GM12878 (cell line): ENCODE results near the gene SCYGR1. TPM values are rescaled to one million over a fixed set of nuclear protein-coding genes. Genes with fewer than 3 reads are reported as not detected.

Experiments
- ATAC-seq: fragments of 200-7000 bp; cut with Tn5 transposase; 3 replicates; pipeline ENCODE4 v1.9.1; 2020; ENCODE audit warnings: mild to moderate bottlenecking, moderate library complexity
- BruUV-seq: library from RNA; stranded (reverse); fragments of 400-500 nt; replicated peaks from 2 replicates; lab custom pipeline; 2021; lab: Mats Ljungman, UMichigan
- CTCF ChIA-PET: fragments of 300-600 bp; sonication (Branson Sonifier 250); formaldehyde crosslinking; extraction: SDS; loops from one replicate; lab custom pipeline; 2021; ENCODE audit warnings: inconsistent platforms; lab: Yijun Ruan, JAX
- POLR2A ChIA-PET: fragments of 350-600 bp; formaldehyde crosslinking; extraction: SDS; loops from one replicate; lab custom pipeline; 2021; ENCODE audit warnings: inconsistent platforms; lab: Charles Lee
- RAD21 ChIA-PET: fragments of 300-600 bp; sonication (Branson Sonifier 250); formaldehyde crosslinking; loops from one replicate; lab custom pipeline; 2023; ENCODE audit warnings: antibody characterized with exemption; ENCODE audit not compliant: unreplicated experiment; lab: Charles Lee
- SMC1A ChIA-PET: fragments of 300-600 bp; sonication (Branson Sonifier 250); formaldehyde crosslinking; loops from one replicate; lab custom pipeline; 2023; ENCODE audit not compliant: unreplicated experiment, uncharacterized antibody; lab: Charles Lee
- DNase-seq: peaks from one replicate; pipeline ENCODE4 v3.0.0-alpha.2; 2011; ENCODE audit warnings: low read depth, low spot score
- FAIRE-seq: peaks from 3 replicates; lab custom pipeline; 2011; peaks lifted over from hg19 to GRCh38; lab: Jason Lieb, UNC
- H2AFZ ChIP-seq: 2 replicates; pipeline ENCODE4 v1.6.0; 2011; ENCODE audit warnings: low read depth, low read length, control low read depth; ENCODE audit not compliant: control insufficient read depth
- H3K27ac ChIP-seq: 2 replicates; pipeline ENCODE4 v1.5.1; 2011; ENCODE audit warnings: control low read depth; ENCODE audit not compliant: control insufficient read depth, insufficient read depth
- H3K27me3 ChIP-seq, 2 experiments: replicated peaks in 1 of 2; 2 replicates each; pipeline versions ENCODE4 v1.6.0 to v1.6.1; 2011; ENCODE audit warnings: low read length in 1 of 2; ENCODE audit not compliant: control insufficient read depth in 2 of 2, insufficient read depth in 2 of 2
- H3K36me3 ChIP-seq, 2 experiments: 2 replicates each; pipeline ENCODE4 v1.5.1; 2011; ENCODE audit warnings: low read length in 1 of 2; ENCODE audit not compliant: control insufficient read depth in 2 of 2, insufficient read depth in 2 of 2
- H3K4me1 ChIP-seq: 2 replicates; pipeline ENCODE4 v1.6.1; 2011; ENCODE audit warnings: mild to moderate bottlenecking, low read length, moderate library complexity, mixed read lengths; ENCODE audit not compliant: control insufficient read depth, insufficient read depth
- H3K4me2 ChIP-seq: 2 replicates; pipeline ENCODE4 v1.6.0; 2011; ENCODE audit warnings: control low read depth; ENCODE audit not compliant: control insufficient read depth, insufficient read depth
- H3K4me3 ChIP-seq: fragments of 200-600 bp; sonication (generic); 2 replicates; pipeline ENCODE4 v1.5.1; 2016
- H3K79me2 ChIP-seq: 2 replicates; pipeline ENCODE4 v1.6.0; 2011; ENCODE audit warnings: low read length; ENCODE audit not compliant: control insufficient read depth, insufficient read depth
- H3K9ac ChIP-seq: 2 replicates; pipeline ENCODE4 v1.8.0; 2011; ENCODE audit warnings: low read length, control low read depth, mixed read lengths; ENCODE audit not compliant: control insufficient read depth, insufficient read depth
- H3K9me3 ChIP-seq: replicated peaks from 3 replicates; pipeline ENCODE4 v1.5.1; 2011; ENCODE audit warnings: mild to moderate bottlenecking, low read length; ENCODE audit not compliant: control insufficient read depth, insufficient read depth
- H4K20me1 ChIP-seq: 2 replicates; pipeline ENCODE4 v1.6.0; 2011; ENCODE audit not compliant: control insufficient read depth, insufficient read depth
- DPF2 ChIP-seq: fragments of 450-650 bp; IDR thresholded peaks from 2 replicates; pipeline ENCODE4 v1.6.1; 2017; ENCODE audit warnings: mild to moderate bottlenecking
- EP300 ChIP-seq, 2 experiments: fragments of 150-350 bp in 1 of 2; IDR thresholded peaks; 2 replicates each; pipeline ENCODE4 v1.6.1; 2011 to 2012; ENCODE audit warnings: low read depth in 2 of 2, low read length in 2 of 2, borderline replicate concordance in 1 of 2, improper control_type of control experiment in 1 of 2, inconsistent platforms in 1 of 2; ENCODE audit not compliant: control insufficient read depth in 1 of 2
- JUNB ChIP-seq: IDR thresholded peaks from 2 replicates; pipeline ENCODE4 v1.6.1; 2016; ENCODE audit warnings: antibody characterized with exemption, mild to moderate bottlenecking
- TCF3 ChIP-seq: IDR thresholded peaks from 2 replicates; pipeline ENCODE4 v1.6.1; 2012; ENCODE audit warnings: low read depth, mild to moderate bottlenecking, low read length, borderline replicate concordance; ENCODE audit not compliant: insufficient read depth
- YBX1 ChIP-seq: fragments of 450-650 bp; IDR thresholded peaks from 2 replicates; pipeline ENCODE4 v1.6.1; 2016; ENCODE audit warnings: antibody characterized with exemption
- WGBS: methylation state at CpG from one replicate; pipeline ENCODE4 v1.1.6; 2016; ENCODE audit warnings: low lambda C conversion rate; ENCODE audit not compliant: insufficient replicate concordance, insufficient coverage; ENCODE audit errors: missing lambda C conversion rate; 5-methylcytosine and 5-hydroxymethylcytosine counted together
- in situ Hi-C: fragments of 300-500 bp; cut with MboI; formaldehyde crosslinking; loops from 9 replicates; pipeline ENCODE4 v1.14.3; 2018; ENCODE audit warnings: mixed read lengths
- intact Hi-C: fragments of 100-400 bp; cut with micrococcal nuclease; formaldehyde crosslinking; loops from one replicate; pipeline ENCODE4 v1.14.2; 2022; ENCODE audit not compliant: unreplicated experiment
- polyA plus RNA-seq, 11 experiments: library from polyadenylated mRNA; depleted of rRNA in 4 of 11; unstranded in 6 of 11; stranded (reverse) in 5 of 11; fragments of >200 nt; fragmentation: Nextera tagmentation in 4 of 11; fragmentation: Illumina TruSeq in 1 of 11; extraction: Ambion mirVana in 4 of 11; extraction: Trizol in 1 of 11; gene quantifications; 1 replicate in 1 of 11; 2 replicates in 10 of 11; pipeline versions ENCODE4 v1.2.1 to v1.2.3, GENCODE V29; 2011 to 2016; ENCODE audit warnings: inconsistent platforms in 2 of 11, missing spikeins in 2 of 11, low read depth in 1 of 11
- total RNA-seq, 4 experiments: library from RNA; depleted of rRNA in 3 of 4; stranded (reverse); fragments of >200 nt in 3 of 4; fragmentation: Illumina TruSeq in 1 of 4; extraction: Trizol in 1 of 4; gene quantifications; 2 replicates each; pipeline versions ENCODE4 v1.2.1 to v1.2.3, GENCODE V29; 2013 to 2021
- TF ChIP-seq, protein P1 (sequence below): fragments of 450-650 bp; IDR thresholded peaks from 2 replicates; pipeline ENCODE4 v1.6.1; 2017; ENCODE audit warnings: mild to moderate bottlenecking, moderate library complexity

Gene SCYGR1
- total and polyA plus RNA-seq, 10 of the 15 experiments (the other 5 are each of a cell fraction or from before 2014, with no cell fraction given) = not detected

DNA sequence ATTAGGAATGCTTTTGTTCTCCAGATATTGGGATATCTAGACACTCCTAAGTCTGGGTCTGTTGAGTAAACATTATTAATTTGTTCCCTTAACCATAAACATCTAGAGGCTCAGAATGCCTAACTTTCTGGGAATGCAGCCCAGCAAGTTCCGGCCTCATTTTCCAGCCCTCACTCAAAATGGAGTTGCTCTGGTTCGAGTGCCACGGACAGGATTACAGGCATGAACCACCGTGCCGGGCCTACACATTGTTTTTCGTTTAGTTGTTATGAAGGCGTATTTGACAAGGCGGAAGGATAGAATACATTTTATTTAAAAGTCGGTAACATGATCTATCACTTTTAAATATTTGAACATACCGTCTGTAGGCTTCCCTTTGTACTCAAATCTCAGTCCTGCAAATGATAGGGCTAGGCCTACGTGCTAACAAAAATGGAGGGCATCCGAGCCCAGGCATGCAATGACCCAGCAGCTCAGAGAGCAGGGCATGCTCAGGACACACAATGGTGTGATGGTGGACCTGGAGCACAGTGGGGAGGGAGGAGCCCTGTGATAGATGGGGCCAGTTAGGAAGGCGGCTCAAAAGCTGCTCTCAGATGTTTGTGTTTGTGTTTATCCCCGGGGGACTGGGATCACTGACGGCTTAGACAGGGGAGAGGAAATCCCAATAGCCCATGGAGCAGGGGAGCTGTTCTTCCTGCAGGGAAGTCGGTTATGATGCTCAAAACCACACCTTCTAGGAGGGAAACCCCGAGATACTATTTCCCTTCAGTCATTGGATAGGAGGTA, 2.9 kb upstream of the SCYGR1 start (continued):
- TF ChIP-seq, protein P1, sequence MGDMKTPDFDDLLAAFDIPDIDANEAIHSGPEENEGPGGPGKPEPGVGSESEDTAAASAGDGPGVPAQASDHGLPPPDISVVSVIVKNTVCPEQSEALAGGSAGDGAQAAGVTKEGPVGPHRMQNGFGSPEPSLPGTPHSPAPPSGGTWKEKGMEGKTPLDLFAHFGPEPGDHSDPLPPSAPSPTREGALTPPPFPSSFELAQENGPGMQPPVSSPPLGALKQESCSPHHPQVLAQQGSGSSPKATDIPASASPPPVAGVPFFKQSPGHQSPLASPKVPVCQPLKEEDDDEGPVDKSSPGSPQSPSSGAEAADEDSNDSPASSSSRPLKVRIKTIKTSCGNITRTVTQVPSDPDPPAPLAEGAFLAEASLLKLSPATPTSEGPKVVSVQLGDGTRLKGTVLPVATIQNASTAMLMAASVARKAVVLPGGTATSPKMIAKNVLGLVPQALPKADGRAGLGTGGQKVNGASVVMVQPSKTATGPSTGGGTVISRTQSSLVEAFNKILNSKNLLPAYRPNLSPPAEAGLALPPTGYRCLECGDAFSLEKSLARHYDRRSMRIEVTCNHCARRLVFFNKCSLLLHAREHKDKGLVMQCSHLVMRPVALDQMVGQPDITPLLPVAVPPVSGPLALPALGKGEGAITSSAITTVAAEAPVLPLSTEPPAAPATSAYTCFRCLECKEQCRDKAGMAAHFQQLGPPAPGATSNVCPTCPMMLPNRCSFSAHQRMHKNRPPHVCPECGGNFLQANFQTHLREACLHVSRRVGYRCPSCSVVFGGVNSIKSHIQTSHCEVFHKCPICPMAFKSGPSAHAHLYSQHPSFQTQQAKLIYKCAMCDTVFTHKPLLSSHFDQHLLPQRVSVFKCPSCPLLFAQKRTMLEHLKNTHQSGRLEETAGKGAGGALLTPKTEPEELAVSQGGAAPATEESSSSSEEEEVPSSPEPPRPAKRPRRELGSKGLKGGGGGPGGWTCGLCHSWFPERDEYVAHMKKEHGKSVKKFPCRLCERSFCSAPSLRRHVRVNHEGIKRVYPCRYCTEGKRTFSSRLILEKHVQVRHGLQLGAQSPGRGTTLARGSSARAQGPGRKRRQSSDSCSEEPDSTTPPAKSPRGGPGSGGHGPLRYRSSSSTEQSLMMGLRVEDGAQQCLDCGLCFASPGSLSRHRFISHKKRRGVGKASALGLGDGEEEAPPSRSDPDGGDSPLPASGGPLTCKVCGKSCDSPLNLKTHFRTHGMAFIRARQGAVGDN = no peak
- TF ChIP-seq TCF3 (no peak), JUNB (no peak), DPF2 (no peak), YBX1 (no peak)

DNA sequence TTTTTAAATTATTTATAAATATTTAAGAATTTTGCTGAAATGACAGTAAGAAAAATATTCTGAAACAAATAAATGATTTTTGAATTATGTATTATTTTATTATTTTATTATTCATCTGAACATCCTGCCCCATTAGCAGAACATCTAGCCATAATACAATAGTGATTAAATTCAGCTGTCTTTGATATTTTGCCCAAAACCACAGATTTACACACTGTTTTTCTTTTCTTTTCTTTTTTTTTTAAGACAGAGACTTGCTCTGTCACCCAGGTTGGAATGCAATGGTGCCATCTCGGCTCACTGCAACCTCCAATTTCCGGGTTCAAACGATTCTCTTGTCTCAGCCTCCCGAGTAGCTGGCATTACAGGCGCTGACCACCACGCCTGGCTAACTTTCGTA, 1.9 kb upstream of the SCYGR1 start:
- BruUV-seq = no TSS peak
- H3K27ac ChIP-seq = no peak overlapping the region
- no peaks in the 10 kb centered on the region for H3K79me2 ChIP-seq
- H3K36me3 ChIP-seq = no peaks in the 10 kb centered on the region
- in situ Hi-C loops (no loop called here), intact Hi-C loops (no loop called here)
- no peak overlapping the region for H3K4me2 ChIP-seq
- FAIRE-seq (no peak), DNase-seq (no peak), ATAC-seq (no peak)
- TF ChIP-seq EP300 (IDR thresholded peaks at IDR 0.05; ENCODE audit: borderline replicate concordance in 1 of 2, control insufficient read depth in 1 of 2, low read depth in 2 of 2, low read length in 2 of 2) = no peak
- H3K9ac ChIP-seq = no peak overlapping the region
- SMC1A ChIA-PET = no interaction called here
- no peak overlapping the region for H3K4me3 ChIP-seq
- H3K4me1 ChIP-seq = no peaks in the 10 kb centered on the region
- WGBS = 77% methylated on average over 7 of the region's 7 CpGs
- CTCF ChIA-PET = interaction anchor here (1.0 to 1.2 kb wide), 2 partner anchors 10 to 13 kb away, joined by 3 read pairs; no protein-coding TSS in a partner anchor
- POLR2A ChIA-PET = no interaction called here
- RAD21 ChIA-PET = no interaction called here
- no peaks in the 10 kb centered on the region for H3K9me3 ChIP-seq
- H2AFZ ChIP-seq = no peak overlapping the region
- no peaks in the 10 kb centered on the region for H3K27me3 ChIP-seq
- H4K20me1 ChIP-seq = no peaks in the 10 kb centered on the region
